Gastroesophageal sphincter (tissue), 3 donors: ENCODE measurements around the gene C4orf36.

Experiments used
- CTCF ChIP-seq, 4 experiments: fragments of 200-600 bp in 2 of 4; fragments of 450-650 bp in 2 of 4; sonication (generic) in 1 of 4; IDR thresholded peaks; one replicate each; pipeline ENCODE4 v1.5.1; 2017 to 2019; ENCODE audit warnings: antibody characterized with exemption in 4 of 4, mild to moderate bottlenecking in 2 of 4, moderate library complexity in 2 of 4
- EP300 ChIP-seq: sonication (generic); formaldehyde crosslinking; IDR thresholded peaks from one replicate; pipeline ENCODE4 v1.6.1; 2017; ENCODE audit warnings: antibody characterized with exemption, mild to moderate bottlenecking
- POLR2A ChIP-seq, 2 donors: fragments of 450-650 bp; IDR thresholded peaks; one replicate each; pipeline ENCODE4 v1.6.1; 2017; ENCODE audit warnings: antibody characterized with exemption in 2 of 2, mild to moderate bottlenecking in 2 of 2, moderate library complexity in 1 of 2
- POLR2AphosphoS5 ChIP-seq: sonication (generic); formaldehyde crosslinking; IDR thresholded peaks from one replicate; pipeline ENCODE4 v1.6.1; 2017; ENCODE audit warnings: antibody characterized with exemption

- TF ChIP-seq POLR2AphosphoS5 (no peak), EP300 (no peak), POLR2A (IDR thresholded peaks at IDR 0.05) (no peak), CTCF (IDR thresholded peaks at IDR 0.05) (no peak)
Measured at GRCh38 chr4:86935566-86935852, 43.3 kb upstream of the C4orf36 start.
